ENCODE data around the gene IGLL1.

DNA sequence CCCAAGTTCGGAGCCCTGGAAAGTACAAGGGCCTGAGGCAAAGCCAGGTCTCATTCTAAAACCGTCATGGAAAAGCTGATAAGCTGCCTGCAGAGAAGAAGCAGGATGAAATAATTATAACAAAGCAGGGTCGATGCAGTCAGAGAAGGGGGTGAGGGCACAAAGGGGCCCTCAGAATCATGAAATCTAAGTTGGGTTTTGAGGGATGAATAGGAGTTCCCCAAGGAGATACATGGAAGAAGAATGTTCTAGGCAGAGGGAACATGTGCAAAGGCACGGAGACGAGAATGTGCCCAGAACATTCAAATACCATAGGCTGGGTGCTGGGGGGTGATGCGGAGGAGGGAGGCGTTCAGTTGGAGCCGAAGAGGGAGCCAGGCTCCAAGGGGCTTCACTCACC, 25.0 kb downstream of the IGLL1 start:
- TF ChIP-seq, protein P1, sequence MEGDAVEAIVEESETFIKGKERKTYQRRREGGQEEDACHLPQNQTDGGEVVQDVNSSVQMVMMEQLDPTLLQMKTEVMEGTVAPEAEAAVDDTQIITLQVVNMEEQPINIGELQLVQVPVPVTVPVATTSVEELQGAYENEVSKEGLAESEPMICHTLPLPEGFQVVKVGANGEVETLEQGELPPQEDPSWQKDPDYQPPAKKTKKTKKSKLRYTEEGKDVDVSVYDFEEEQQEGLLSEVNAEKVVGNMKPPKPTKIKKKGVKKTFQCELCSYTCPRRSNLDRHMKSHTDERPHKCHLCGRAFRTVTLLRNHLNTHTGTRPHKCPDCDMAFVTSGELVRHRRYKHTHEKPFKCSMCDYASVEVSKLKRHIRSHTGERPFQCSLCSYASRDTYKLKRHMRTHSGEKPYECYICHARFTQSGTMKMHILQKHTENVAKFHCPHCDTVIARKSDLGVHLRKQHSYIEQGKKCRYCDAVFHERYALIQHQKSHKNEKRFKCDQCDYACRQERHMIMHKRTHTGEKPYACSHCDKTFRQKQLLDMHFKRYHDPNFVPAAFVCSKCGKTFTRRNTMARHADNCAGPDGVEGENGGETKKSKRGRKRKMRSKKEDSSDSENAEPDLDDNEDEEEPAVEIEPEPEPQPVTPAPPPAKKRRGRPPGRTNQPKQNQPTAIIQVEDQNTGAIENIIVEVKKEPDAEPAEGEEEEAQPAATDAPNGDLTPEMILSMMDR (IDR thresholded peaks at IDR 0.05), result no peak
- TF ChIP-seq POLR2A (IDR thresholded peaks at IDR 0.05), result no peak

All from testis (tissue), 2 donors.